Spleen (tissue), 7 donors: ENCODE data around the gene ANKRD6.

ENCODE experiments used
- CTCF ChIP-seq, 11 experiments: fragments of 200-600 bp in 7 of 11; fragments of 450-650 bp in 4 of 11; sonication (generic) in 4 of 11; IDR thresholded peaks in 8 of 11; conservative IDR thresholded peaks in 3 of 11; 1 replicate in 7 of 11; 2 replicates in 4 of 11; pipeline versions ENCODE4 v1.4.0 to v1.8.0; 2016 to 2021; ENCODE audit warnings: antibody characterized with exemption in 11 of 11, inconsistent platforms in 4 of 11, mild to moderate bottlenecking in 1 of 11
- POLR2A ChIP-seq, 3 donors: fragments of 450-650 bp; IDR thresholded peaks; one replicate each; pipeline ENCODE4 v1.5.1; 2017; ENCODE audit warnings: antibody characterized with exemption in 3 of 3, mild to moderate bottlenecking in 1 of 3
- donor health status: DM: no; HTN: no; CAD: no; lungs with moderate emphysema.
- donor health status: DM: no; HTN: no; CAD: no.
- donor health status: DM: no; HTN: no; CAD: no.

- TF ChIP-seq CTCF (IDR thresholded peaks at IDR 0.05 in 8 of 11, conservative IDR thresholded peaks at IDR 0.05 in 3 of 11) (no peak), POLR2A (IDR thresholded peaks at IDR 0.05) (no peak)
These were observed 114.3 kb downstream of the ANKRD6 start for GRCh38 chr6:89547281-89547680.
